Measurements from ENCODE around the gene RGP1. TPM values are rescaled to one million over a fixed set of nuclear protein-coding genes. Genes with fewer than 3 reads are reported as not detected.

RGP1 gene
- total RNA-seq, 1 experiment from 2014 or later: 26.6 TPM

GRCh38 chr9:35736201-35736633, 12.9 kb upstream of the RGP1 start:
- no peaks in the 10 kb centered on the region for H3K27me3 Mint-ChIP-seq (ENCODE audit: unreplicated experiment)
- H3K4me3 Mint-ChIP-seq (ENCODE audit: low read depth, unreplicated experiment): no peak overlapping the region
- H3K36me3 Mint-ChIP-seq (ENCODE audit: insufficient read depth, unreplicated experiment): peaks cover 54% of the 10 kb centered on the region
- H3K27ac Mint-ChIP-seq (ENCODE audit: unreplicated experiment): no peak overlapping the region
- BruUV-seq (replicated peaks): no TSS peak
- CTCF ChIA-PET: interaction anchor here (0.6 to 1.5 kb wide), 6 partner anchors 10 to 146 kb away, joined by 3 to 9 read pairs (median 4); partner anchors contain the start of gene SPAG8
- no peaks in the 10 kb centered on the region for H3K4me1 Mint-ChIP-seq (ENCODE audit: low read depth, unreplicated experiment)
- no peaks in the 10 kb centered on the region for H3K9me3 Mint-ChIP-seq (ENCODE audit: low read depth, unreplicated experiment)
- peak; percentile 72 for DNase-seq
- peak; percentile 56 for TF ChIP-seq CTCF (IDR thresholded peaks at IDR 0.05; ENCODE audit: unreplicated experiment)
- intact Hi-C loops (cut with micrococcal nuclease; ENCODE audit: unreplicated experiment): loop anchor here (1.0 to 10.0 kb wide), 3 partner anchors 51 to 79 kb away; partner anchors contain the start of genes ARHGEF39, HINT2 and SPAG8

GRCh38 chr9:35737143-35737542, 11.9 kb upstream of the RGP1 start:
- DNase-seq: no peak
- Mint-ChIP-seq H3K27ac (ENCODE audit: unreplicated experiment) (no peak overlapping the region), H3K4me1 (ENCODE audit: low read depth, unreplicated experiment) (no peaks in the 10 kb centered on the region), H3K36me3 (ENCODE audit: insufficient read depth, unreplicated experiment) (peaks cover 45% of the 10 kb centered on the region), H3K27me3 (ENCODE audit: unreplicated experiment) (no peaks in the 10 kb centered on the region), H3K9me3 (ENCODE audit: low read depth, unreplicated experiment) (no peaks in the 10 kb centered on the region), H3K4me3 (ENCODE audit: low read depth, unreplicated experiment) (no peak overlapping the region)
- BruUV-seq (replicated peaks): TSS peak; percentile 25
- CTCF ChIA-PET: no interaction called here
- intact Hi-C loops (cut with micrococcal nuclease; ENCODE audit: unreplicated experiment): loop anchor here (10.0 kb wide), 2 partner anchors 72 to 78 kb away; partner anchors contain the start of genes ARHGEF39, HINT2 and SPAG8
- TF ChIP-seq CTCF (IDR thresholded peaks at IDR 0.05; ENCODE audit: unreplicated experiment): no peak

DNA sequence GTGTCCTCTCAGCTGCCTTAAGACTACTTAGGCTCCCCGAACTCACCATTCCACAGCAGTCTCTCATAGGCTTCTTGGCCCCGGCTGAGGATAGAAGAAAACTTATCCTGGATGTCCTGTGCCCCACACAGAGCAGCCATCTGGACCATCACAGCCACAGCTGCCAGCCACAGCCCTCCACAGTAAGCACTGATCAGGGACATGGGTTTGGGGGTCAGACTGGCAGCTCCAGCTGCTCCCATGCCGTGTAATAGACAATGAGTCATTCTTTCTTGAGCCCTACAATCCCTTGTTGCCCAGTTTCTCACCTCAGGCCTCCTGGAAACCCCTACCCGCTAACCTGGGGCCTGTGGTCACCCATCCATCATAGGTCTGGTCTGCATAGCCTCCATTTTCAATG, 10.9 kb upstream of the RGP1 start:
- Mint-ChIP-seq H3K36me3 (ENCODE audit: insufficient read depth, unreplicated experiment) (peaks cover 37% of the 10 kb centered on the region), H3K27me3 (ENCODE audit: unreplicated experiment) (no peaks in the 10 kb centered on the region), H3K4me3 (ENCODE audit: low read depth, unreplicated experiment) (no peak overlapping the region), H3K27ac (ENCODE audit: unreplicated experiment) (no peak overlapping the region), H3K4me1 (ENCODE audit: low read depth, unreplicated experiment) (no peaks in the 10 kb centered on the region), H3K9me3 (ENCODE audit: low read depth, unreplicated experiment) (no peaks in the 10 kb centered on the region)
- no peak for TF ChIP-seq CTCF (IDR thresholded peaks at IDR 0.05; ENCODE audit: unreplicated experiment)
- intact Hi-C loops (cut with micrococcal nuclease; ENCODE audit: unreplicated experiment): loop anchor here (10.0 kb wide), 2 partner anchors 73 to 77 kb away; partner anchors contain the start of genes ARHGEF39, HINT2 and SPAG8
- CTCF ChIA-PET: no interaction called here
- no peak for DNase-seq
- no TSS peak for BruUV-seq (replicated peaks)

GRCh38 chr9:35738924-35739323, 10.2 kb upstream of the RGP1 start:
- TF ChIP-seq CTCF (IDR thresholded peaks at IDR 0.05; ENCODE audit: unreplicated experiment): no peak
- Mint-ChIP-seq H3K27me3 (ENCODE audit: unreplicated experiment) (no peaks in the 10 kb centered on the region), H3K27ac (ENCODE audit: unreplicated experiment) (no peak overlapping the region), H3K4me3 (ENCODE audit: low read depth, unreplicated experiment) (no peak overlapping the region), H3K36me3 (ENCODE audit: insufficient read depth, unreplicated experiment) (peaks cover 41% of the 10 kb centered on the region), H3K4me1 (ENCODE audit: low read depth, unreplicated experiment) (no peaks in the 10 kb centered on the region), H3K9me3 (ENCODE audit: low read depth, unreplicated experiment) (no peaks in the 10 kb centered on the region)
- CTCF ChIA-PET: no interaction called here
- intact Hi-C loops (cut with micrococcal nuclease; ENCODE audit: unreplicated experiment): loop anchor here (10.0 kb wide), 2 partner anchors 74 to 76 kb away; partner anchors contain the start of genes ARHGEF39, HINT2 and SPAG8
- BruUV-seq (replicated peaks): no TSS peak
- DNase-seq: no peak

Data from Calu3 (cell line).